ENCODE measurements around the gene MICALL1.
A peak's percentile ranks its signal among the peaks of the same experiment; 100 is the strongest.

The MICALL1 gene

DNA sequence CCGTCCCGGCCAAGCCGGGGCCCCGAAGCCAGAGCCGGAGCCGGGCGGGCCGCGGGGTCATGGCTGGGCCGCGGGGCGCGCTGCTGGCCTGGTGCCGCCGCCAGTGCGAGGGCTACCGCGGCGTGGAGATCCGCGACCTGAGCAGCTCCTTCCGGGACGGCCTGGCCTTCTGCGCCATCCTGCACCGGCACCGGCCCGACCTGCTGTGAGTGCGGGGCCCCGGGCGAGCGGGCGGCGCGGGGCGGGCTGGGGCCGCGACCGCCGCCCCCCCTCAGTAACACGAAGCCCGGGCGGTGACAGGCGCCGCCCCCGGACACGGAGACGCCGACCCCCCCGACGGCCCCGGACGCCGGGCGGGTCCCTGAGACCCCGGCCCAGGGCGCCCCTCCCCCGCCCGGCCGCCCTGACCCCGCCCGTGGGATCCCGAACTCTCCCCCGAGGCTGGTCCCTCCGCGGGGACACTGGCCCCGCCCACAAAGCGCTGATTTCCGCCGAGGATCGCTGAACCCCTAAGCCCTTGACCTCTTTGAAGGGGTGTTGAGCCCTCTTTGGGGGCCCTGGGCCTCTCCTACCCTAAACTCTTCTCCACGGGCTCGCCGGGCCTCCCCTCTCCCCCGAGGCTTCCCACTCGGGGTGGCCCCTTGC lies 389 bp downstream of the MICALL1 start:
- peak; percentile 41 for DNase-seq

DNA sequence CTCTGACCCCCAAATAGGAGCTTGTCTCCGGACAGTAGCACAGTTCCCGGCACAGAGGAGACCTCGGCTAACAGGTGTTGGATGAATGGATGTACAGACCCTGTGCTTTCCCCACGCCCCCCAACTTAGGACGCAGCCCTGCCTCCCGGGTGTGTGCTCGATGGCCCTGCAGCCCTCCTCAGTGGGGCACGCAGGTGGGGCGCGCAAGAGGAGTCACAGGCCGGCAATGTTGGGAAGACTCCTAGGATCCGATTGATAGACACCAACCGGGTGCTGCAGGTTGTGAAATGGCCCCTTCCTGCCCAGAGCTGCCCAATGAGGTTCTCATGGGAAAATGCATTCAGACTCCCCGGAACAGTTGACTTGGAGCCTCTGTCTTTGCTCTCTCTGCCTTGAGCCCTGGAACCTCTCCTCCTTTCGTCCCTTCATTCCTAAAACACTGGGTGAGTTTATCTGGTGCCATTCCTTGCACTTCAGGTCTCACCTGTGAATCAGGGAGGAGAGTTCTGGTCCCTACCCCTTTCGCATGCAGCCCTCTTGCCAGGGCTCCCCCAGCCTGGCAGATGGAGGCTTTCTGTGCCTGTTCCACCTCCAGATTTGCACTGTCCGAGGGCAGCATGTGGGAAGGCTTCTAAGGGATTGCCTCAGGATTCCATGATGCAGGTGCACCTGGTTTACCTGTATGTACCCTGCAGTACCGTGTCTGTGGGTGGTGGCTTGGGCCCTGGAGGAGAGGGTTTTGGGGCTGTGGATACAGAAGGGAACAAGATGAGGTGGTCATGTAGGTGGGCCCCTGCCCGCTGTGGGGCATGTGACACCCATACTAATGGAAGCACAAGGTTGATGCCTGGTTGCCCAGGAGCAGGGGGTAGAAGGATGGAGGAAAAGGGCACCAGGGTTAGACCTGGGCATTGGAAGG lies 1.2 kb downstream of the MICALL1 start:
- DNase-seq: no peak

DNA sequence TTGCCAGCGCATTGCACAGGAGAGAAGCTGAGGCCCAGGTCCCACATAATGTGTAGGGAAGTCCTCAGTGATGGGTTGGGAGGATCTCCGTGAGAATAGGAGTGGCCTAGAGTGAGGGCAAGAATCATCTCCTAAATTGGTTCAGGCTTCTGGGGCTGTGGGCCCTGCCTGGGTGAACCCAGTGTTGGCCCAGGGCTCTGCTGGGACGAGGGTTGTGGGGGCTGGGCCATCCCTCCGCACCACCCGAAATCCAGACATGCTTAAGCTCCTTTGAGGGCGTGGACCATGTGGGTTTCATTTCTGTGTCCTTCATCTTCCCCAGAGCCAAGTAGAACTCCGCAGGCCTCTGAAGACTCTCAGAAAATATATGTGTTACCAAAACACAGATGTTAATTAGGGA lies 3.7 kb downstream of the MICALL1 start:
- no peak for DNase-seq

DNA sequence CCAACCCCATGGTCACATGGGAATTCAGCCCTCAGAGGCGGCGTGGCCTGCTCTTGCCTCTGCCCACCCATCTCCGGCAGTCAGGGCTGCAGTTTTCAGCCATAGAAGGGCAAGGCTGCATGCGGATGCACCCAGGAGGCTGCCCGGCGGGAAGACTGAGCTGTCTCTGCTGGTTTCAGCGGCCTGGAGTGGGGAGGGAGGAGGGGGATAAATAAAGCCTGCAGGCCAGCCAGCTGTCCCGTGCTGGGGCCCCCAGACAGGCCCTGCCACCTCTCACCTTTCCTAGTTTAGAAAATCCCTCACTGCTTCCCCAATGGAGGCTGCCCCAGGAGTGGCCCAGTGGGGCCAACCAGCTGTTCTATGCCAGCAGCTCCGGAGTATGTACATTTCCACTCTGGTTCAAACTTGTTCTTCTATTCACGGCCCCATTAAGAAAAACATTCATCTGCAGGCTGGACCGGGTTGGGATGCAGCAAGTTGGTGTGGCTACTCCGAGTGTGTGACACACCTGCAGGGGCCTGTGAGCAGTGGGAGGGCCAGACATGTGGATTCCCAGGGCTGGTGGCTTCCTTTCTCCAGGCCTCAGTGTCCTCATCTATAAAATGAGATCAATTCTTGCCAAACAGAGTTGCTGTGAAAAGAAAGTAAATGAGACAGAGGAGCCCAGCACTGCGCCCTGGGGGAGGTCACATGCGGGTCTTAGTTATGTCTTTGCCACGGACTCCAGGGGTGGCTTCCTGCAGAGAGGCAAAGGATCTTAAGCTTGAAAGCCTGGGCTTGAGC lies 5.0 kb downstream of the MICALL1 start:
- no peak for DNase-seq

DNA sequence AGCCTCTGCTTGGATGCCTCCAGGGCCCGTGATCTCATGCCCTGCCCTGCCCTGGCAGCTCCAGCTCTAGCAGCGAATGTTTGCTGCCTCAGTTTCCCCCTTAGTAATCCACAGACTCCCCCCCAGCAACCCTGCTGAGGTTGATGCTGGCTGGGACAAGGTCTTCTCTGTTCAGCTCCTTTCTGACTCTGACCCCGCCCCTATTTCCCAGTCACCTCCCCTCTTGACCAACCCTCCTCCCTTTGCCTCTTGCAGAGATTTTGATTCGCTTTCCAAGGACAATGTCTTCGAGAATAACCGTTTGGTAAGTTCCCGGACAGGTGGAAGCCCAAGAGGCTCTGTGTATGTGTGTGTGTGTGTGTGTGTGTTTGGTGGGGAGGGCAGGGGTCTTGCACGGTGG lies 5.6 kb downstream of the MICALL1 start:
- no peak for DNase-seq

DNA sequence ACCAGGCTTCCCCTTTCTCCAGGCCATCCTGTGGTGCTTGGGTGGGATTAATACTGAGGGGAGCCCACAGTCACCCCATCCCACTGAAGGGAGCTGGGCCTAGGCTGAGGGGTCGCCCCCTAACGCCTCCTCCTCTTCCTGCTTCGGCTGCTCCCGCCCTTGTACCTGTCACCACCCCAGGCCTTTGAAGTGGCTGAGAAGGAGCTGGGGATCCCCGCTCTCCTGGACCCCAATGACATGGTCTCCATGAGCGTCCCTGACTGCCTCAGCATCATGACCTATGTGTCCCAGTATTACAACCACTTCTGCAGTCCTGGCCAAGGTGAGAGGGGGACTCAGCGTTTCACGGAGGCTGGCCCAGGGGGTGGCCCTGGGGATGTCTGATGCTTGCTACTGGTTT lies 6.1 kb downstream of the MICALL1 start:
- DNase-seq: no peak

DNA sequence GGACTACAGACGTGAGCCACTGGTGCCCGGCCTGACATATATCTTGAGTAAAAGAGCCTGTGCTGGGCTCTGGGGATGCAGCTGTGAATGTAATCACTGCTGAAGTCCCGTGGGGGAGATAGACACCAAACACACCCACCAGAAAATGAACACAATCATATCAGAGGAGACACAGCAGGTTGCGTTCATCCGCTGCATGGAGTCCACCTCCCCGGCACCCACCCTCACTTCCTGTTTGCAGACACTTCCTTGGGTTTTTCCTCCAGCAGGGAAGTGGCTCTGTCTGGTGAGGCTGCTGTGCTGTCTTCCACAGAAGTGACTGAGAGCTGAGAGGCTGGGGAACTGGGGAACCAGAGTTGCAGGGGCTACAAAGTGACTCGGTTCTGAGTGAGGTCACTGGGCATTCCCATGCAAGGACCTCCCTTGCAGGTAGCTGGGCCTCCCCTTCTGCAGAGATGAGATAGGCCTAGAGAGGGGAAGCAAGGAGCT lies 7.2 kb downstream of the MICALL1 start:
- DNase-seq: no peak

DNA sequence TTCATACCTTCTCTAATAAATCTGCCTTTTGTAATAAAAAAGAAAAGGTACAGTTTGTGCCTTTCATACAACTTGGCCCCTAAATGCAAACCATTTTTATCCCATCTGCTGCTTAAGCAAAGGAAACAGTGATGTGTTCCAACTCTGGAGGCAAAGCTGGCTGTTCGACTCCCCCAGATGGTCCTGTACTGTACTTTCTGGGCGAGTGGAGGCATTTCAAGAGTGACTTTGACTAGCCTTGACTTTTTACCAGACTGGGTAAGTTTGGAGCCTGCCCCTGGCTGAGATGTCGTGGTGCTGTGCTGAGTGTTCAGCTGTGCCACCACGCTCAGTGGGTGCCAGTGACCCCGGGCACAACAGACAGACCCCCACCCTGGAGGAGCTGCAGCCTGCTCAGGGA lies 10.2 kb downstream of the MICALL1 start:
- DNase-seq: no peak

DNA sequence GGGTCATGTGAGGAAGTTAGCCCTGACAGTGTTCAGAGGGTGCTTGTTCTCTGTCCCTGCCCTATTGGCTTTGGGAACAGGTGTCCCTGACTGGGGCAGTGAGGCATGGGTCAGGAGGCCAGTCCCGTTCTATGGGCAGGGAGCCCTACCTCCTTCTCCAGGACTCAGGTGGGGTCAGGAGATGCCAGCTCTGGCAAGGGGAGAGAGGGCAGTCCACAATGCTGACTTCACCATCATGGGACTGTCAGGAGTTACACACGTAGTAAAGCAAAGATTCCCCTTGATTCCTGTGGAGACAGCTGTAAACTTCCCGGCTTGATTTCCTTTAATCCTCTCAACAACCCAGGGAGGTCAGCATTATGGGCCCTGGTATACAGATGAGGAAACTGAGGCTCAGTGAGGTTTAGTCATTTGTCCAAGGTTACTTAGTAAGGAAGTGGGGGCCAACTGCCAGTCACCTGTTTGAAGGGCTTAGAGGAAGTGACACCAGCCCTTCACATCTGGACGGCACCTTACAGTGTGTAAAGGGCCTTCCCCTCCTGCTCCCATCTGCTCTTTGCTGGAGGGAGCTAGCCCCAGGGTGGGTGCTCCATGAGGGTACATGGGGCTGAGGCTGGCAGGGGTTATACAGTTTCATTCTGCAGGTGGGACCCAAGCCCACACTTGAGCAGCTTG lies 11.9 kb downstream of the MICALL1 start:
- DNase-seq: no peak

DNA sequence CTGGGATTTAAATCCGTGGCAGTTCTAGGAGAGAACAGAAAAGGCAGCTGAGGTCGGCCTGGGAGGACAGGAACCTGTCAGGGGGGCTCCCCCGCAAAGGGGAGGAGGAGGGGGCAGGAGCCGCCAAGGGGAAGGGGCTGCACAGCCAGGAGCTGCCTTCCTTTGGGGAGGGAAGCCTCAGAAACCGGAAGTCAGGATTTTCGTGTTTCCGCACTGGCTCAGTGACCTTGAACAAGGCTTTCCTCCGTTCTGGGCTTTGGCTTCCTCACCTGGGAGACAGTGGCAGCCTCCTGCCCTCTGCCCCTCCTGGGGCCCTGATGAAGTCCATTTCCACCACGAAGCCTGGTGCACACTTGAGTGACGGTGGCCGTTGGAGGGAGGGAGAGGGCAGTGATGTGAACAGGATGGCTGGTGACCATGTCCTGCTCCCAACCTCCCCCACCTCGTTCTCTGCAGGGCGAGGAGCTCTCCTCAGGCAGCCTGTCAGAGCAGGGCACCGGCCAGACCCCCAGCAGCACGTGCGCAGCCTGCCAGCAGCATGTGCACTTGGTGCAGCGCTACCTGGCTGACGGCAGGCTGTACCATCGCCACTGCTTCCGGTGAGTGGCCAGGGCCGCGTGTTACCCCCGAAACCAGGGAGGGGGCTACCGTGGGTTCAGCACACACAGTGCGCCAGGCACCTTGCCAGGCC lies 12.6 kb downstream of the MICALL1 start:
- no peak for DNase-seq

DNA sequence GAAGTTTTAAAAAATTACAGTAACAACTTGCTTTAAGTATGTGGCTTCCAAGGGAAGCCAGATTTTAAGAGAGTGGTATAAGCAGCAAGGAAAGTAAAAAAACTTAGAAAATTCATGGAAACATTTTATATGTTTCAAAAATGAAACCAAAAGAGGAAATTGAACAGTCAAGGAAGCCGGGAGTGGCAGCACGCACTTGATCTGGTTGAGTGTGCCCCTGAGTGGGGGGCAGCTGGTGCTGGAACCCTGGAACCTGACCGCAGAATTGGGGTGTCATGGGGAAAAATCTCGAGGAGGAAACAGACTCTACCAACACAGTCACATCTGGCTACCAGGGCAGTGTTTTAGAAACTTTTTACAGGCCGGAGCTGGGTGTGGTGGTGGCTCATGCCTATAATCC lies 14.0 kb downstream of the MICALL1 start:
- DNase-seq: no peak

DNA sequence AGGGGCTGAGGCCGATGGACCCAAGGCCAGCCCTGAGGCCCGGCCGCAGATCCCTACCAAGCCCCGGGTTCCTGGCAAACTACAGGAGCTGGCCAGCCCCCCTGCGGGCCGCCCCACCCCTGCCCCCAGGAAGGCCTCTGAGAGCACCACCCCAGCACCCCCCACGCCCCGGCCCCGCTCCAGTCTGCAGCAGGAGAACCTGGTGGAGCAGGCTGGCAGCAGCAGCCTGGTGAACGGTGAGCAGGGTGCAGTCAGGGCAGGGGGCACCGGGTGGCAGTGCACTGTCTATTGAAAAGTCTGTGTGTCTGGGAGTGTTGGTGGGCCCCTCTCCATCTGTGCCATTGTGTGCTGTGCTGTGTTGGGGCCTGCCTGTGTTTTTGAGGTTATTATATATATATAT lies 16.1 kb downstream of the MICALL1 start:
- no peak for DNase-seq

DNA sequence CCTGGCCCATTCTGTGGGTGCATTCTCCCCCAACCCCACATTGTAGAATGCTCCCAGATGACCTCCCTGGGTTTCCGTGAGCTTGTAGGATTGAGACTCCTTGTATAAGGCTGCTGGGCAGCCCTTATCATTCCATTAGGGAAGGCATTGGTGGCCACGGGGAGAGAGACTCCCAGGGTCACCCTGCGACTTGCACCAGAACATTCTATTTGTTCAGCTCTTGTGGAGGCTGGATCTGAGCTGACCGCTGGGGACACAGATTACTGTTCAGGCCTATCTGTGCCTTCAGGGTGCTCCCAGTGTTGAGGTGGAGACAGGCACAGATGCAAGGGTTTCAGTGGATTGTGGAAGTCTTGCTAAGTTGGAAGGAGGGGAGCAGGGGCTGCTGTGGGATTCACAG lies 17.8 kb downstream of the MICALL1 start:
- DNase-seq: no peak

DNA sequence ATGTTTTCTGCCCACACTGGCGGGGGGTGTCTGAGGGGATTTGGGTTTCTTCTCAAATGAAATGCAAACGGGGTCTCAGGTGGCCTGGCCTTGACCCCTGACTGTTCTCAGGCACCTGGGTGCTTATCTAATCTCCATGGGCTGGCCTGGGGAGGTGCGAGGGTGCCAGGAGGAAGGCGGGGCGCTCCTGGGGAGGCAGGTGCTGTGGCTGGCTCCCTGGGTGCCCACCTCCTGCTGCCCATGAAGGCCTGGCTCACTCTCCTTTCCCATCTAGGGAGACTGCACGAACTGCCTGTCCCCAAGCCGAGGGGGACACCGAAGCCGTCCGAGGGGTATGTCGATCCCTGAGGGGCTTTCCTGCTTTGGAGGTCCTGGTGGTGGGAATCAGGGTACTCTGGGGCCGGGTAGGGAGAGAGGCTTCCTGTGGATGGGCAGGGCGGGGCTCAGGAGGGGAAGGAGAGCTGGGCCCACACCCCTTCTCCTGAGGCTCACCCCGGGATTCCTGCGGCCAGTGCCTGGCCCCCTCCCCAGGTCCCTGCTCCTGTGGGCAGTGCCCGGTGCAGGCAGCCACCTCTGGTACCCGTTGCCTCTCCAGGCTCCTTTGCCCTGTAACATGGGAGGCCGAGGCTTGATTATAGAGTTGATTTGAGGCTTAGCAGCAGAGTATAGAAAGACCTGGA lies 18.4 kb downstream of the MICALL1 start:
- no peak for DNase-seq

DNA sequence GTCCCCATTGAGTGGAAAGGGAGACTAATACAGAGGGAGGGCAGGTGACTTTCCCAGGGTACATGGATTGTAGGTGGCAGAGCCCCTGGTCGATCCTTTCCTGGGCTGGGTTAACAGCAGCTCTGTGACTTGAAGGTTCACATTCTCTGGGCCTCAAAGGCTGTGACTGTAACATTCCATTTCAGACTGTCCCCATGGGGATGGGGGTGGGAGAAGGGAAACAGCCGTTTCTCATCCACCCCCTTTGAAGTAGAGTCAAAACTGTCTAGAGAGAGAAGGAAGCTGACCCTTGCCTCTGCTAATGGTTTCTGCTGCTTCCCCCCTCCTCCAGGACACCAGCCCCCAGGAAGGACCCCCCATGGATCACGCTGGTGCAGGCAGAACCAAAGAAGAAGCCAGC lies 19.2 kb downstream of the MICALL1 start:
- no peak for DNase-seq

DNA sequence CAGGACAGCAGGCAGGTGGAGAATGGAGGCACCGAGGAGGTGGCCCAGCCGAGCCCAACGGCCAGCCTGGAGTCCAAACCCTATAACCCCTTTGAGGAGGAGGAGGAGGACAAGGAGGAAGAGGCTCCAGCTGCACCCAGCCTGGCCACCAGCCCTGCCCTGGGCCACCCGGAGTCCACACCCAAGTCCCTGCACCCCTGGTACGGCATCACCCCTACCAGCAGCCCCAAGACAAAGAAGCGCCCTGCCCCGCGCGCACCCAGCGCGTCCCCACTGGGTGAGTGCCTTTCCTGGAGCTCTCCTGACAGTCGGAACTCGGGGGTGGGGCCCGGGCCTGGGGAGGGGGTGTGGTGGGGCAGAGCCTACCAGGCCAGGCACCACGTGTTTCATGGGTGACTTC lies 19.7 kb downstream of the MICALL1 start:
- no peak for DNase-seq

DNA sequence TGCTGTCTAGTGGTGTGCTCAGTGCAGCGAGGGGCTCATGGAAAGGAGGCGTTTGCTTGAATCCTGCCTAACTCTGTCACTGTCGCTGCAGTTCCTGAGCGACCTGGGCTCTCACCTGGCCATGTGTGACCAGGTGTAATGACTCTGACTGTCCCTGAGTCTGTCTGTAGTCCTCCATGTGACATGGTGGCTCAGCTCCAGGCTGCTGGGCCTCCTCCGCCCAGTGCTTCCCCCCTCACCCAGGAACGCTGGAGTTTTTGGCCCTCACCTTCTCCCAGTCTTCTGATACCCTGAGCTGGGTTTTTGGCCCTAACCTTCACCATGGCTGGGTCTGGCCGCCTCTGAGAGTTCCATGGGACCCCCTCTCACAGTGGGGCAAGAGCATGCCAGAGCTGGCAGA lies 20.3 kb downstream of the MICALL1 start:
- no peak for DNase-seq

DNA sequence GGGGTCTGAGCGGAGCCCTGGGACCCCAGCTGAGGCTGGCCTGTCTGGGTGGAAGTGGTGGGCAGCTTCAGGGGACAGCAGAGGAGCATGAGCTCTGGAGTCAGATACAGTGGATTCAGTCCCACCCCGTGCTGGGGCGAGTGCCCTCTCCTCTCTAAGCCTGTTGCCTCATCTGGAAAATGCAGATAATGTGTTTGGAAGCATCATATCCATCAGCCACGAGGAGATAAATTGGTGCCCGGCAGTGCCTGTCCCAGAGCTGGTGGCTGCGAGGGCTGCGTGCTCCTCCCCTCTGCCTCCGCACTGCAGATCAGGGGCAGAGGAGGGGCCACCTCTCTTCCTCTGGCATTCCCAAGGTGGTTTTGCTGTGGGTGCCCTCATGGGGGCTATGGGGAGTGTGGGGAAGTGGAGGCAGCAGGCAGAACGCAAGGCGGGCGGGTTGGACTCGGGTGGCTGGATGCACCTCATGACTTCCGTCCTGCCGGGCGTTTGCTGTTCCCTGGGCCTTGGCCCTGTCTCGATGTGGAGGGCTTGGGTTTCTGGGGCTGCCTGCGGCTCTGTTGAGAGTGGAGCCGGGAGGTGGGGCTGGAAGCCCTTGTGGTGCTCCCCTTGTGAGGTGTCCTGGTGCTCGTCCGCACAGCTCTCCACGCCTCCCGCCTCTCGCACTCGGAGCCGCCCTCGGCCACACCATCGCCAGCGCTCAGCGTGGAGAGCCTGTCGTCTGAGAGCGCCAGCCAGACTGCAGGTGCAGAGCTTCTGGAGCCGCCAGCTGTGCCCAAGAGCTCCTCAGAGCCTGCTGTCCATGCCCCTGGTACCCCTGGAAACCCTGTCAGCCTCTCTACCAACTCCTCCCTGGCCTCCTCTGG lies 20.9 kb downstream of the MICALL1 start:
- DNase-seq: no peak

DNA sequence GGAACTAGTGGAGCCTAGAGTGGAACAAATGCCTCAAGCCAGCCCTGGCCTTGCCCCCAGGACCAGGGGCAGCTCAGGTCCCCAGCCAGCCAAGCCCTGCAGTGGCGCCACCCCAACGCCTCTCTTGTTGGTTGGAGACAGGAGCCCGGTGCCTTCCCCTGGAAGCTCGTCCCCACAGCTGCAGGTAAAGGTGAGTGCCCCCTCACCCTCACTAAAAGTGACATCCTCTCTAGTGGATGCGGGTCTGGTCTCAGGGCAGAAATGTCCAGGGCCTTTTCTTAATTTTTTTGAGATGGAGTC lies 21.5 kb downstream of the MICALL1 start:
- no peak for DNase-seq

DNA sequence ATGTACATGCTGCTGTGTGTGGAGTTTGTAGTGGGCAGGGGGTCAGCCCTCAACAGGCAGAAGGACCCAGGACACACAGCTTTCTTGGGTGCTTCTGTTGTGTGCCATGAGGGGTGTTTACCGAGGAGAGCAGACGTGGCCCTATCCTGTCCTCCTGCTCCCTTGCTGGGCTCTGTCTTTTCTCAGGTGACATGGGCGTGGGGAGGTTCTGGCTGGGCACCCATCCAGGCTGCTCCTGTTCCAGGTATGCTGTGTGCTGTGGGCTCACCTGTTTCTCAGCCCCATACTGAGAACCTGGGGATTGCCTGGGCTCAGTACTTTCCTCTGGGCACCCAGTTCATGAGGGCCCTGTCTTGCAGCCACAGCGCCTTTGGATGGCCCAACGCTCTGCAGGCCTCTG lies 23.3 kb downstream of the MICALL1 start:
- no peak for DNase-seq

All from CD4-positive, alpha-beta T cell treated with Interleukin-21 for 1 hour (primary cell).